Middle frontal gyrus (tissue), 1 donor: ENCODE data around the gene CFL1.

Experiments
- DNase-seq: peaks from one replicate; pipeline ENCODE4 v3.0.0-alpha.2; 2015; ENCODE audit warnings: low spot score; ENCODE audit errors: extremely low spot score

CFL1 gene

DNA sequence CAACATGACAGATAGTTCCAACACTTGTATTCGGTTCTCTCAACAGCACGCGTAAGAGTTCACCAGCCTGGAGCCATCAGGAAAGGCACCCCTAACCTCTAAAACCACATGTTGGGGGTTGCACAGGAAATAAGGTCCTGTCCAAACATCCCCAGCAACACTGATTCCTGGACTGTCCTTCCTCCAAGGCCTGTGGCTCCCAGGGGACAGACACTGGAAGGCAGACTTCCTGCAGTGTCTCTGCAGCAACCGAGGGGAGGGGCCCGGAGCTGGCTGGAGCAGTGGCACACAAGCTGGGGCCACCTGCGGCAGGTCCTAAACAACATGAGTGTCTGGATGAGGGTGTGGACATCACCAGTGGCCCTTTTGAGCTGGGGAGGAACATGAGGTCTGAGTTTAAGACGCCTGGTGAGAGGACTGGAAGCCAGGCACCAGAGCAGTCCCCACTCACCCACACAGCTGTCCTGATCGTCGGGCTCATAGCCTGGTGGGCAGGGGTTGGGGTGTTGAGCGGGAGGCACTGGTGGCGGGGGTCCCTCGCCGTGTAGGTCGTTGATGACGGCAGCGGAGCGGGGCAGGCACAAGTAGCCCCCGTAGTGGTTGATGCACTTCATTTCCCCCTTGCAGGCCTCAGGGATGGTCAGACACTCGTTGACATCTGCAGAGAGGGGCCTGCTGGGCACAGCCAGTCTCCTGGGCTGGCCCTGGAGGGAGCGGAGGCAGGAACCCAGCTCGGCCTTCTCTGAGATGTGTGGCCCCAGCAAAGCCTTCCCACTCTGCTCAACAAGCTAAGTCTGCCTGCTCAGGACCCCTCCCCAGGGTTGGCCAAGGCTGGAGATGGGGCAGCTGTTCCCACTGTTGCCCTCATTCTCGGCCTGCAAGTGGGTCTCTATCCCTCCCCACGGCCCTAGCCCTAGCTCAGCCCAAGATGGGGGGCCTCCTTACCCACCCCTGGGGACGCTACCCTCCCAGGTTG, 13.0 kb upstream of the CFL1 start:
- DNase-seq, result no peak

DNA sequence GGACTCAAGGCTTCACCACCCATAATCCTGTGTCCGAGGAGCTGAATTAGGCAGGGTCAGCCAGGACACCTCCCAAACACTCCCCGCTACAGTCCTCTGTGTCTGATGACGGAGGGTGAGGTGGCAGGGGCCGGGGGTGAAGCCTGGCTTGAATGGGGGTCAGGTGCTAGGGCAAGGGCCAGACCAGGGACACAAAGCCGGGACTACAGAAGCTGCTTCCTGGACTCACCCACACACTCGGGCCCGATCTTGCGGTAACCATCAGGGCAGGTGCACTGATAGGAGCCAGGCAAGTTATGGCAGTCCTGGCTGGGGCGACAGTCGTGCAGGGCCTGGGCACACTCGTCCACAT, 12.3 kb upstream of the CFL1 start:
- DNase-seq, result no peak

DNA sequence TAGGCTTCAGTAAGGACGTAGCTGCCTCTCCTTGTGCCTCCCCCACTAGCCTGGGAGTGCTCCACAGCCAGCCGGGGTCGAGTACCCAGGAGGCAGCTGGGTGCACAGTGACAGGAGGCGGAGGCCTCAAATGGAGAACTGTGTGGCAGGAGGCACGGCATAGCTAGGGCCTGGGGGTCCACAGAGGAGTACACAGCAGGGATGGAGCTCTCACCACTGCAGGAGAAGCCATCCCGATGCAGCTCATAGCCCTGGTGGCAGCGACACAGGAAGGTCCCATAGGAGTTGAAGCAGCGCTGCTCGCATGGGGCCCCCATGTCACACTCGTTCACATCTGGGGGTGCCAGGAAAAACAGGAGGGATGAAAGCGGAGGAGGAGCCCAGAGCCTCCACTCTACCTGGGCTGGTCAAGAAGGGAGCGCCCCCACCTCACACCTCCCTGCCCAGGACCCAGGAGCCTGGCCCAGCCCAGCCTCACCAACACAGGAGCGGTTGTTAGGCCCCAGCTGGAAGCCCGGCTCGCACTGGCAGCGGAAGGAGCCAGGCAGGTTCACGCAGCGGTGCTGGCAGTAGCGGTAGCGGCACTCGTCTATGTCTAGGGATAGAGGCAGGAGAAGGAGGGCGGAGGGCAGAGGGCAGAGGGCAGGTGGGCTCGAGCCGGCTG, 11.8 kb upstream of the CFL1 start:
- no peak for DNase-seq

DNA sequence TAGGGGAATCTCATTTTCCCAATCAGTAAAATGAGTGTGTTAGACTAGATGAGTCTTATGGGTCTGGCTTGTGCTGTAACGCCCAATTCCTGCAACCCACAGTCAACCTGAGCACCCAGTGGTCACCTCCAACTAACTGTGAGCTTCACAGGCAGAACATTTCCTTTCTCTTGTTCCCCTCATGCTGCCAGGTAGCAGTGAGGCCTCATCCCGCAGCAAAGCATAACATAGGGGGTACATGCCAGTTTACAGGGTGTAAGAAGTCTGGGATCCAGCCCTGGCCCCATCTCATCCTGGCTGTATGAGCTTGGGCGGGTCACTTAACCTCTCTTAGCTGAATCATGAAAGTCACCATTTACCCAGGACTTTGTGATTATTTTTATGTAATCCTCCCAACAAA, 10.9 kb upstream of the CFL1 start:
- no peak for DNase-seq

DNA sequence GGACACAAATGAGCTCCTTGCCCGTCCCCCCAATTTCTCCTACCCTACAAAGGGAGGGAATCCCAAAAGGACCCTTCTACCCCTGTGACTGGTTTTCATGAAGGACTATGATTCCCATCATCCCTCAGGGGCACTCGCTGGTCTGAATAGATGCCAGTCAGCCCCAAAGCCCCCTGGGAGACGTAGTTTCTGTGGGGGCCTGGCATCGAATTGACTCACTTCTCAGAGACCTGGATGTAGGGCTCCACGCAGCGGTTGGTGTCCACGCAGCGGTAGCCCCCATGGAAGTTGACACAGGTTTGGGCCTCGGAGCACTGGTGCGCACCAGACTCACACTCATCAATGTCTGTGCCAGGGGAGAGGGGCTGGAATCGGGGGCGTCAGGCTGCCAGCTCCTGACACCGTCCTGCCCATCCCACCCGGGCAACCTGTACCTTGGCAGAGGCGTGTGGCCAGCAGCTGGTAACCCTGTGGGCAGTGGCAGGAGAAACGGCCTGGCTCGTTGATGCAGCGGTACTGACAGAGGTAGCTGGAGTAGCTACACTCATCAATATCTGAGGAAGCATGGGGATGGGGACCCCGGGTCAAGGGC, 10.2 kb upstream of the CFL1 start:
- DNase-seq, result no peak

DNA sequence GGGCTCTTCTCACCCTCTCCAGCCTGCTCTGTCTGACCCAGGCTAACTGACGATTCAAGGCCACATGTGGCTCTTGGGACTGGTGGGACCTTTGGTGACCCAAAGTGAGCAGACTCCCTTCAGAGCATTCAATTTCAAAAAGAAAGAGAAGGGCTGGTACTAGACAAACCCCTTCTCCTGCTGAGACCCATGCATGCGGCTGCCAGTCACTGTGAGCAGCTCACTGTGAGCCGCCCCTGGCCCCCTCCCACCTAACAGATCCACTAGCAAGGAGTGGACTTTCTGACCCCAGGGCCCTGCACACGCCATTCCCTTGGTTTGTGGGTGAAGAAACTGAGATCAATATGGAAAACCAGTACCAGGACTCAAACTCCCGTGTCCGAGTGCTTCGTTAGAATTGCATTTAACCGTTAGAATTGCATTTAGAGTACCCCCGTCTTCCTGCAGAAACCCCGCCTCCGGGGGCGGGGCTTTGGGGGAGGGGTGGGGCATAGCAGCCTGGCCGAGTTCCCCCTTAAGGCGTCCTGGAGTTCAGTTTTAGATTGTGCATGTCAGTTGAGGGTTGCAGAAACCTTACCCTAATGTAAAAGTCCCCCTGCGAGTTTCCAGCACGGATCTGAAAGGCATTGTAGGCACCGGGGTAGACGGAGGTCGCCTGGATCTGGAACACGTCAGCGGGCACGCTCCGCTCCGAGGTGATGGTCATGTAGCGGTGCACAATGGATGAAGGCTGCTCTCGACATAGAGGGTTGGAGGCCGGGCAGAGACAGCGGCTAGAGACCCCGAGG, 9.5 kb upstream of the CFL1 start:
- no peak for DNase-seq

DNA sequence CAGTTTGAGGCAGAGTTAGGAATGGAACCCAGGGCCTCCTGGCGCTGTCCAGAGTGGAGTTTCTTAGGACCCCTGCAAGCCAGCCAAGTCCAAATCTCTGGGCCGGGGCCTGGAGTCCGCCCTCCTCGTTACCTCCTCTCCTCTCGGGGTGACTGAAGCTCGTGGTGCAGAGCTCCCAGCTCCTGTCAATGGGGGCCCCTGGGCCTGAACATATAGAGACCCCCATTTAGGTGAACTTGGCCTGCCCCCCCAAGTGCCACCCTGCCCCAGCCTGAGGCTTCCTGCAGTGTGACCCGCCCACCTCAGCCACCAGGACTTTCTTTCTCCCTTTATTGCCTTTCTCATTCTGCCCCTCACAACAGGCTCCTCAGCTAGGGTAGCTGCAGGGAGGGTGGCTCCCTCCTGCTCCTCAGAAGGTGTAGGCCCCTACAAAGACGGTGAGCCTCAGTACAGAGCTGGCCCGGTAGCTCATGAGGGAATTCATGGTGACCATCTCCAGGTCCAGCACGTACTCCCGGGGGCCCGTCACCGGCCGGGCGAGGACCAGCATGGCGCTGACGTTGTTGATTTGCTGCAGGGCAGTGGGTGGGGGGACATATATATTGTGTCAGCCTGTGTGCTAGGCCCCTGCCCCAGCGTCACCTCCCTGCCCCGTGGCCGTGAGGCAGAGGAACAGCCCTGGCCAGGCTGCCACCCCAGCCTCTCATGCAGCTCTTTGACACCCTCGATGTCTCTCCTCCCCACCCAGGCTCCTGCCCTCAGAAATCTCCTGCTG, 8.7 kb upstream of the CFL1 start:
- no peak for DNase-seq

DNA sequence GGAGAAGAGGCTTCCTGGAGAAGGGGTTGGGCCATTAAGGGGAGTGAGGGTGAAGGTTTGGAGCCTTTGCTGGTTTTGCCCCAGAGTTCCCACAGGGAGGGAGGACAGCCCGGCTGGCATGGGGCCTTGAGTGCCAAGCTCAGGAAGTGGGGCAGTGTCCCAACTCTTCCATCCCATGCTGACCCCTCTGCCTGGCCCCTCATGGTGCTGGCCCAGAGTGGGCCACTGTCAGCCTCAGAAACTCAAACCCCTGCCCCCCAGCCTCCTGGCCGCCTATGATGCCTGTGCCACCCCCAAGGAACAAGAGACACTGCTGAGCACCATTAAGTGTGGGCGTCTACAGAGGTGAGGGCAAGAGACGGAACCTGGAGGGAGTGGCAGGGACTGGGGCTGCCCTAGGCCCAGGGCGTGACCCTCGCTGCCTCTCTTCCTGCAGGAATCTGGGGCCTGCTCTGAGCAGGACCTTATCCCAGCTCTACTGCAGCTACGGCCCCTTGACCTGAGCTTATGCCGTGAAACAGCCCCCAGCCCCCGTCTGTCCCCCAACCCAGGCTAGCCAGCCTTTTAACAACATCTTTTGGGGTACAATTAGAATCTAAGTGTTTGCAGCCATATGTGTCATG, 7.7 kb upstream of the CFL1 start:
- DNase-seq, result no peak

DNA sequence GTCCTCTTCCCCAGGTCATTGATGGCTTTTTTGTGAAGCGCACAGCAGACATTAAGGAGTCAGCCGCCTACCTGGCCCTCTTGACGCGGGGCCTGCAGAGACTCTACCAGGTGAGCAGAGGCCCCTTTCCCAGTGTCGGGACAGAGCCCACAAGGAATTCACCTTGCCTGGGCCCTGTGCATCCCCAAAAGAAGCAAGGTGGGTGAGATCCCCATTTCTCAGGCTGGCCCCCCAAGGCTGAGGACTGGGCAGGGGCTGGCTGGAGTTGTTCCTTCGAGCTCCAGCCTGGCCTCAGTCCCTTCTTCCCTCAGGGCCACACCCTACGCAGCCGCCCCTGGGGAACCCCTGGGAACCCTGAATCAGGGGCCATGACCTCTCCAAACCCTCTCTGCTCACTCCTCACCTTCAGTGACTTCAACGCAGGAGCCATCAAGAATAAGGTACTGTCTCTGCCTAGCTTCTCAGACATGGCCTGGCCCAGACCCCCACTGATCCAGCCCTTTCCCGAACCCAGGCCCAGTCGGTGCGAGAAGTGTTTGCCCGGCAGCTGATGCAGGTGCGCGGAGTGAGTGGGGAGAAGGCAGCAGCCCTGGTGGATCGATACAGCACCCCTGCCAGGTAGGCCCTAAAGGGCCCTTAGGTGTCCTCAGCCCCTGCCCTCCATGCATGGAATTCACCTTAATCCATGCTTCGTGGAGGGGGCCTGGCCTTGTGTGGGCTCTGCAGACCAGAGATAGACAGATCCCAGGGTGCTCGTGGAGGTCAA, 6.9 kb upstream of the CFL1 start:
- DNase-seq, result no peak

DNA sequence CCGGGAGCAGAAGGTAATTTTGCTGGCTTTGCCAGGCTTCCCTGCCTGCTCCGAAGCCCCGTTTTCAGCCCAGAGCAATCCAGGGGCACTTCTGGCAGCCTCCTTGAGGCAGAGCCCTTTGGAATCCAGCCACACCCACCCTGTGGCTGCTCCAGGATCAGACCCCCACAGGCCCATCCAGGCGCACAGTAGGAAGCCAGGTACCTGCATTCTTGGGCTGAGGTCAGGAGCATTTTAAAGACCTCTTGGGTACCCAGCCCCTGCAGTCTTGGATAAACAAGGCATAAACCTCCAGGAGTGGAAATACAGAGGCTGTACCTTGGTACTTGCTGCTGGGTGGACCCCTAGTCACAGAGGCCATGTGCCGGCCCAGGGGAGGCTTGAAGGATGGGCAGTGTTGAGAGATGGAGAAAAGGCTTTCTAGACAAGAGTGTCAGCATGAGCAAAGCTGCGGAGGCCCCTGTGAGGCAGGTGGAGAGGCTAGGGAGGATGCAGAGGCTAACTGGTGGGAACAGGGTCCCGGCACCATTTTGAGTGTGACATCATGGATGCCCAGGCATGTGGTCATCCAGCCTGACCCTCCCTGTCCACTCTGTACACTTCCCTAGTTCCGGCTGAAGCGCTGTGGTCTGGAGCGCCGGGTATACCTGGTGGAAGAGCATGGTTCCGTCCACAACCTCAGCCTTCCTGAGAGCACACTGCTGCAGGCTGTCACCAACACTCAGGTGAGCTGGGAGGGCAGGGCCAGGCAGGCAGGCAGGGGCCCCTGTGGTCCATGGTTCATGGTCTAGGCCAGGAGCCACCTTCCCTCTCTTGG, 6.1 kb upstream of the CFL1 start:
- no peak for DNase-seq

DNA sequence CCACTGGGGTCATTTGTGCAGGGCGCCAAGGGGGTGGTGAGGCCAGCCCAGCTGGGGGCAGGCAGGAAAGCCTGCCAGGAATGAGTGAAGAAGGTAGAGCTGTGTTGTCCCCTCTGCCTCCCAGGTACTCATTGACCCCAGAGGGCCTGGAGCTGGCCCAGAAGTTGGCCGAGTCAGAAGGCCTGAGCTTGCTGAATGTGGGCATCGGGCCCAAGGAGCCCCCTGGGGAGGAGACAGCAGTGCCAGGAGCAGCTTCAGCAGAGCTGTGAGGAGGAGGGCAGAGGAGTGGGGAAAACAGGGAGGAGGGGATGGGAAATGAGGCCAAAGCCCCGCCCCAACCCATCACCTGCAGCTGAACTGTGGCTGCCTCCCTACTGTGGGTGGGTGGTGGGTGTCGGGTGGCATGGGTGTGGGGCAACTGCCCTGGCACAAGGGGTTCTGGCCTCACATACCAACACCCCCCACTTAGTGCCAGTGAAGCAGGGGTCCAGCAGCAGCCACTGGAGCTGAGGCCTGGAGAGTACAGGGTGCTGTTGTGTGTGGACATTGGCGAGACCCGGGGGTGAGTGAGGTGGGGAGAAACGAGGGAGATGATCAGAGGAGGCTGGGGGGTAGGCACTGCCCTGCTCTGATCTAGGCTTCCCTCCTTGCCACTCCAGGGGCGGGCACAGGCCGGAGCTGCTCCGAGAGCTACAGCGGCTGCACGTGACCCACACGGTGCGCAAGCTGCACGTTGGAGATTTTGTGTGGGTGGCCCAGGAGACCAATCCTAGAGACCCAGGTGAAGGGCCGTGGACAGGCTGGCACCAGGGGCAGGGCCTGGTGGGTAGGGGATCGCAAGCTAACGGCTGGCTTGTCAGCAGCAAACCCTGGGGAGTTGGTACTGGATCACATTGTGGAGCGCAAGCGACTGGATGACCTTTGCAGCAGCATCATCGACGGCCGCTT, 5.2 kb upstream of the CFL1 start:
- DNase-seq, result no peak

DNA sequence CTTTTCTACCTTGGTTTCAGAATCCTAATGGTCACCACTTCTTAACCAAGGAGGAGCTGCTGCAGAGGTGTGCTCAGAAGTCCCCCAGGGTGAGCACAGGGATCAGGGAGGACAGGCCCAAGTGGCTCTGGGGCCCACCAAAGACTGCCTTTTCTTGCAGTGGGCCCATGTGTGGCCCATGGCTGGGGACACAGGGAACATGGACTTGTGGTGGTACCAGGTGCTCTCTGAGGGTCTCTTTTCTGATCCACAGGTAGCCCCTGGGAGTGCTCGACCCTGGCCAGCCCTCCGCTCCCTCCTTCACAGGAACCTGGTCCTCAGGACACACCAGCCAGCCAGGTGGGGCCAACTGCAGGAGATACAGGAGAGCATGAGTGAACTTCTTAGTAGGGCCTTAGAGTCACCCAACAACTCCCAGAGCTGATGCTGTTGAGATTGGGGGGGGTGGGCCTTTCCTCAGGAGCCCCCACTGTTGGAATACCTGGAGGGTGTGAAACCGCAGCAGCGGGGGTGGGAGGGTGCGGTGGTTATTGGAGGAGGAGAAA, 4.3 kb upstream of the CFL1 start:
- no peak for DNase-seq

DNA sequence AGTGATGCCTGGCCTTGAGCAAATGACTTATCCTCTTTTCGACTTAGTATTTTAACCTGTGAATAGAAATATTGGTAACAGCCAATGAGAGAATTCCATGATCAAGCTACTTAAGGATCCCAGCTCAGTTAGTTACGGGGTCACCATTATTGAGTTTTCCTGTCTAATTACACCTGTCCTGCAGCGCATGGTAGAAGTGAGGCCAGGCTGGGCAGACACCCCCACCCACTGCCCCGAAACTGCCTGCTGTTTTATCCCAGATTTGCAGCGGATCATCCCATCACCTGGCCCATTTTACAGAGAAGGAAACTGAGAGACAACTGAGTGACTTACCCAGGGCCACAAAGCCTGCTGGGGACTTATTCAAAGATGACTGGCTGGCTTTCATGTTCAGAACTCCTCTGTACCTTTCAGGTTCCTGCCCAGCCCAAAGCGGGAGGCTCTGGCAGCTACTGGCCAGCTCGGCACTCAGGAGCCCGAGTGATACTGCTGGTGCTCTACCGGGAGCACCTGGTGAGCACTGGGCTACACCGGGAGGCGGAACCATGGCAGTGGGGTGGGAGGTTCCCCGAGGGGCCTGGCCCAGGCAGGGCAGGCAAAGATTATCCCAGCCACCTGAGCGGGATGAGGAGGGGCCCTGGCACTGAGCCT, 3.7 kb upstream of the CFL1 start:
- DNase-seq, result no peak

DNA sequence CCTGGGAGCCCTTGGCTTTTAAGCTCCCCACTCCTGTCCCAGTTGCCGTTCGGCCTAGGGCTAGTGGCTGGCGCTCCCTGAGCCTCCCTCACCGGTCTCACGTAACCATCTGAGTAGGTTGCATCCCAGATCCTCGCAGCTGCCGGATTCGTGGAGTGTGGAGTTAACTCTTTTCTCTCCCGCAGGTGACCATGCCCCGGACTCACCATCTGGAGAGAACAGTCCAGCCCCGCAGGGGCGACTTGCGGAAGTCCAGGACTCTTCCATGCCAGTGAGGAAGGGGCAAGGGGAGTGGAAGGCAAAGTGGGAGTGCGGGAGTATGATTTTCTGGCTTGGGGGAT, 3.2 kb upstream of the CFL1 start:
- no peak for DNase-seq

DNA sequence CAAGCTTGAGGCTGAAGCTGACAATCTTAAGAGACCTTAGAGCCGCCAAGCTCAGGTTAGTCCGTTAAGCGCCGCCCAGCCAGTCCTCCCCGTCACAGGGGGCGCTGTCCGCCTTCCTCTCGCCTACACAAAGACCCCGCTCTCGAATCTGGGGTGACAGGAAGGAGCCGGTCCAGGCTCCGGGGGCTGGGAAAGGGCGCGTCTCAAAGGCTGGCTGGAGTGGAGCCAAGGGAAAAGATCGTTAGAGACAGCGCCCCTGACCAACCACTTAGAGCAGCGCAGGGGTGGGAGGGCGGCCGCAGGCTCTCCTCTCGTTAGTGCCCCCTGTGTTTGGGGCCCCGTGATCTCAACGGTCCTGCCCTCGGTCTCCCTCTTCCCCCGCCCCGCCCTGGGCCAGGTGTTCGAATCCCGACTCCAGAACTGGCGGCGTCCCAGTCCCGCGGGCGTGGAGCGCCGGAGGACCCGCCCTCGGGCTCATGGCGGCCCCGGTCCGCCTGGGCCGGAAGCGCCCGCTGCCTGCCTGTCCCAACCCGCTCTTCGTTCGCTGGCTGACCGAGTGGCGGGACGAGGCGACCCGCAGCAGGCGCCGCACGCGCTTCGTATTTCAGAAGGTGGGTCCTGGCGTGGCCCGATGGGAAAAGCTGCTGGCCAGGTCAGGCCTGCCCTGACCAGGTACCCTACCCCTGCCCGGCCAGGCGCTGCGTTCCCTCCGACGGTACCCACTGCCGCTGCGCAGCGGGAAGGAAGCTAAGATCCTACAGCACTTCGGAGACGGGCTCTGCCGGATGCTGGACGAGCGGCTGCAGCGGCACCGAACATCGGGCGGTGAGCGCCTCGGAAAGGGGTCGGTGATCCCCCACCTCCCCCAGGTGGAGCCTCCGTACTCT, 2.5 kb upstream of the CFL1 start, which contains the start of gene MUS81:
MUS81 (plus strand) TSS at position 156 of the 887 bp plus-strand sequence; CDS start at position 477, 321 bp downstream.
- DNase-seq, result peak; percentile 89

DNA sequence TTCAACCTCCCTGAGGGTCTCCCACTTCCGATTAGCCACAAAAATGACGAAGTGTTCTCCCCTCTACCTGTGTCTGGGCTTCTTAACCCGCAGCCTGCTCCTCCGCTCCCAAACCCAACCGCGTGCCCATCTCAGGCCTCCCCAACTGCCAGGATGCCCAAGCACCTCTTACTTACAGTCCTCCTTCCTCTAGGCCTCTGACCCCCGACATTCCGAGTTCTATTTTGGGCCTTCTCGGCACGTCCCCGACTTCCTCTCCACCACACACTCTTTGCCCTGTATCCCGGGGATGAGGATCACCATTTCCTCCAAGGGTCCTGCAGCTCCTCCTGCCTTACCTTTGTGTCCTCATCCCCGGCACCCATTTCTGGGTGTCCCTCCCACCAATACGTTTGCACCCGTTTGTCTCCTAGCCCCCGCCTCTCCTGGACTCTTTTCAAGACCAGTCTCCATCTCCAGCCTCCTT, 1.9 kb upstream of the CFL1 start:
- DNase-seq, result no peak
